Adrenal gland (tissue), 5 donors: ENCODE measurements around the gene ARFGAP3.

ENCODE experiments used
- CTCF ChIP-seq, 6 experiments: fragments of 450-650 bp in 4 of 6; fragments of 200-600 bp in 2 of 6; sonication (generic) in 1 of 6; IDR thresholded peaks; 1 replicate in 5 of 6; 2 replicates in 1 of 6; pipeline versions ENCODE4 v1.5.1 to v1.8.0; 2016 to 2021; ENCODE audit warnings: antibody characterized with exemption in 6 of 6, mild to moderate bottlenecking in 2 of 6, moderate library complexity in 1 of 6
- POLR2A ChIP-seq, 2 donors: fragments of 450-650 bp; IDR thresholded peaks; one replicate each; pipeline ENCODE4 v1.6.1; 2017; ENCODE audit warnings: antibody characterized with exemption in 2 of 2, mild to moderate bottlenecking in 2 of 2, moderate library complexity in 1 of 2
- donor health status: DM: no; HTN: no; CAD: no.

GRCh38 chr22:42780070-42780540 is 77.0 kb downstream of the ARFGAP3 start:
- peak; percentile 81 to 98 (median 90) for TF ChIP-seq CTCF (IDR thresholded peaks at IDR 0.05)
- no peak for TF ChIP-seq POLR2A (IDR thresholded peaks at IDR 0.05)
